A549 (cell line): Measurements from ENCODE around the gene SYPL1. TPM values are rescaled to one million over a fixed set of nuclear protein-coding genes. Genes with fewer than 3 reads are reported as not detected.

Experiments
- ATAC-seq, 2 experiments: fragments of 200-7000 bp in 1 of 2; fragments of >200 bp in 1 of 2; cut with Nextera tagmentation in 1 of 2; cut with Tn5 transposase in 1 of 2; 3 replicates each; pipeline versions ENCODE4 v1.8.0 to v1.9.1; 2018 to 2020; ENCODE audit warnings: mild to moderate bottlenecking in 1 of 2, moderate library complexity in 1 of 2
- CTCF ChIA-PET: fragments of 300-600 bp; sonication (Branson Sonifier 250); formaldehyde crosslinking; extraction: SDS; loops from one replicate; lab custom pipeline; 2021; ENCODE audit warnings: antibody characterized with exemption, inconsistent platforms; lab: Yijun Ruan, JAX
- POLR2A ChIA-PET: fragments of 350-600 bp; formaldehyde crosslinking; extraction: SDS; loops from one replicate; lab custom pipeline; 2021; ENCODE audit warnings: antibody characterized with exemption, inconsistent platforms; lab: Yijun Ruan, JAX
- DNase-seq, 2 experiments: peaks; one replicate each; pipeline versions ENCODE4 v3.0.0 to v3.0.0-alpha.2; 2011 to 2016; ENCODE audit warnings: low read depth in 1 of 2, low spot score in 1 of 2
- FAIRE-seq: peaks from 2 replicates; lab custom pipeline; 2011; peaks lifted over from hg19 to GRCh38; lab: Jason Lieb, UNC
- H3K27ac ChIP-seq, 2 experiments: fragments of >200 bp; sonication (Bioruptor Twin); formaldehyde crosslinking; 3 replicates each; pipeline ENCODE4 v1.5.1; 2016 to 2017
- H3K4me1 ChIP-seq: fragments of >200 bp; sonication (Bioruptor Twin); formaldehyde crosslinking; 3 replicates; pipeline ENCODE4 v1.6.1; 2016
- H3K4me2 ChIP-seq: fragments of >200 bp; sonication (Bioruptor Twin); formaldehyde crosslinking; 3 replicates; pipeline ENCODE4 v1.6.1; 2016
- H3K4me3 ChIP-seq: fragments of >200 bp; sonication (Bioruptor Twin); formaldehyde crosslinking; 3 replicates; pipeline ENCODE4 v1.5.1; 2016
- H3K9me3 ChIP-seq: fragments of >200 bp; sonication (Bioruptor Twin); formaldehyde crosslinking; 3 replicates; pipeline ENCODE4 v1.6.1; 2016
- CBX2 ChIP-seq: fragments of 200-600 bp; sonication (generic); IDR thresholded peaks from 2 replicates; pipeline ENCODE4 v1.6.1; 2016; ENCODE audit warnings: low read depth, mild to moderate bottlenecking, borderline replicate concordance
- CBX8 ChIP-seq: fragments of 200-600 bp; sonication (generic); IDR thresholded peaks from 2 replicates; pipeline ENCODE4 v1.6.1; 2016
- CHD4 ChIP-seq: fragments of 200-600 bp; sonication (generic); IDR thresholded peaks from 2 replicates; pipeline ENCODE4 v1.6.1; 2016; ENCODE audit warnings: antibody characterized with exemption, mild to moderate bottlenecking, borderline replicate concordance
- CTCF ChIP-seq: fragments of >200 bp; sonication (Bioruptor Twin); formaldehyde crosslinking; IDR thresholded peaks from 3 replicates; pipeline ENCODE4 v1.5.1; 2016
- FOSL2 ChIP-seq, 2 experiments: fragments of 450-650 bp in 1 of 2; fragments of >200 bp in 1 of 2; sonication (Bioruptor Twin) in 1 of 2; formaldehyde crosslinking; IDR thresholded peaks; 2 replicates each; pipeline versions ENCODE4 v1.5.0 to v1.6.1; 2016 to 2020; ENCODE audit warnings: mild to moderate bottlenecking in 1 of 2, moderate library complexity in 1 of 2
- FOXS1 ChIP-seq: fragments of 250-450 bp; sonication (Bioruptor Pico); IDR thresholded peaks from 2 replicates; pipeline ENCODE4 v1.5.0; 2020; ENCODE audit warnings: mild to moderate bottlenecking, moderate library complexity
- GATA3 ChIP-seq: IDR thresholded peaks from 2 replicates; pipeline ENCODE4 v1.6.1; 2012; ENCODE audit warnings: borderline replicate concordance
- HES2 ChIP-seq: fragments of >200 bp; sonication (Bioruptor Twin); formaldehyde crosslinking; IDR thresholded peaks from 2 replicates; pipeline ENCODE4 v1.6.1; 2016
- HOXB13 ChIP-seq: fragments of 250-450 bp; sonication (Bioruptor Pico); IDR thresholded peaks from 2 replicates; pipeline ENCODE4 v1.5.0; 2020; ENCODE audit warnings: low read depth, mild to moderate bottlenecking, moderate library complexity
- JUNB ChIP-seq: fragments of >200 bp; sonication (Bioruptor Twin); formaldehyde crosslinking; IDR thresholded peaks from 2 replicates; pipeline ENCODE4 v1.6.1; 2016
- KDM1A ChIP-seq: fragments of 200-600 bp; sonication (generic); IDR thresholded peaks from 2 replicates; pipeline ENCODE4 v1.6.1; 2016; ENCODE audit warnings: low read depth, mild to moderate bottlenecking
- KDM5A ChIP-seq: fragments of 200-600 bp; sonication (generic); IDR thresholded peaks from 2 replicates; pipeline ENCODE4 v1.6.1; 2016; ENCODE audit warnings: antibody characterized with exemption, mild to moderate bottlenecking
- MAFK ChIP-seq: fragments of 450-650 bp; IDR thresholded peaks from 2 replicates; pipeline ENCODE4 v1.6.1; 2014; ENCODE audit not compliant: partially characterized antibody
- MYC ChIP-seq: IDR thresholded peaks from 2 replicates; pipeline ENCODE4 v1.6.1; 2012; ENCODE audit warnings: mild to moderate bottlenecking, inconsistent platforms, low read length, improper control_type of control experiment, borderline replicate concordance
- POLR2A ChIP-seq: IDR thresholded peaks from 2 replicates; pipeline ENCODE4 v1.6.1; 2012; ENCODE audit warnings: mild to moderate bottlenecking, low read length
- POLR2AphosphoS2 ChIP-seq: conservative IDR thresholded peaks from 2 replicates; pipeline ENCODE4 v1.6.1; 2012; ENCODE audit warnings: low read length, improper control_type of control experiment, inconsistent platforms
- REST ChIP-seq: fragments of 200-600 bp; sonication (generic); IDR thresholded peaks from 2 replicates; pipeline ENCODE4 v1.6.1; 2016; ENCODE audit warnings: antibody characterized with exemption, mild to moderate bottlenecking, moderate library complexity
- RFX5 ChIP-seq: fragments of 450-650 bp; IDR thresholded peaks from 2 replicates; pipeline ENCODE4 v1.7.1; 2014; ENCODE audit warnings: antibody characterized with exemption, mild to moderate bottlenecking, moderate library complexity
- TFCP2L1 ChIP-seq: fragments of 250-450 bp; sonication (Bioruptor Pico); IDR thresholded peaks from 2 replicates; pipeline ENCODE4 v1.5.0; 2021; ENCODE audit warnings: mild to moderate bottlenecking
- ZSCAN20 ChIP-seq: fragments of 250-450 bp; sonication (Bioruptor Pico); IDR thresholded peaks from 2 replicates; pipeline ENCODE4 v1.8.0; 2022; ENCODE audit warnings: mild to moderate bottlenecking, moderate library complexity
- WGBS: methylation state at CpG from one replicate; pipeline ENCODE4 v1.1.6; 2017; ENCODE audit errors: missing lambda C conversion rate; 5-methylcytosine and 5-hydroxymethylcytosine counted together
- polyA plus RNA-seq, 4 experiments: library from polyadenylated mRNA; depleted of rRNA in 3 of 4; stranded (reverse); fragments of >200 nt; fragmentation: RNase III in 1 of 4; extraction: RNeasy Plus Mini Kit Qiagen cat#74134 plus additional on column Dnase treatment in 1 of 4; gene quantifications; 2 replicates in 3 of 4; 3 replicates in 1 of 4; pipeline ENCODE4 v1.2.3, GENCODE V29; 2011 to 2017

Gene SYPL1
- polyA plus RNA-seq, 2 of the 4 experiments (the other 2 are of a cell fraction): 102 to 131 TPM

- TF ChIP-seq GATA3 (no peak), ZSCAN20 (CRISPR knock-in tag) (no peak), TFCP2L1 (no peak), REST (no peak), MAFK (no peak), CTCF (no peak), FOSL2 (IDR thresholded peaks at IDR 0.05) (no peak), FOSL2 (CRISPR knock-in tag; IDR thresholded peaks at IDR 0.05) (no peak), CBX2 (no peak), HES2 (no peak), CBX8 (no peak), JUNB (no peak), HOXB13 (no peak), FOXS1 (no peak), RFX5 (no peak), CHD4 (no peak), KDM5A (no peak), POLR2A (no peak), POLR2AphosphoS2 (no peak), KDM1A (no peak)
- Histone ChIP-seq H3K4me1 (no peaks in the 10 kb centered on the region), H3K4me2 (no peak overlapping the region), H3K4me3 (no peak overlapping the region), H3K27ac (no peak overlapping the region), H3K9me3 (no peaks in the 10 kb centered on the region)
- no peak for FAIRE-seq
- CTCF ChIA-PET: interaction anchor here (1.0 to 17.2 kb wide), 7 partner anchors 8 to 288 kb away, joined by 3 to 487 read pairs (median 21); no protein-coding TSS in a partner anchor
- no peak for ATAC-seq
- POLR2A ChIA-PET: no interaction called here
- DNase-seq: no peak
- WGBS: 61% methylated on average over 9 of the region's 9 CpGs
Measured at GRCh38 chr7:106049139-106049752, 62.9 kb downstream of the SYPL1 start.

GRCh38 chr7:106048706-106049020 lies 63.4 kb downstream of the SYPL1 start:
- DNase-seq (no peak), ATAC-seq (no peak)
- WGBS: 96% methylated on average over 2 of the region's 2 CpGs

More at GRCh38 chr7:106048706-106049020, 63.4 kb downstream of the SYPL1 start:
- CTCF ChIA-PET: interaction anchor here (3.2 to 14.5 kb wide), 3 partner anchors 8 to 287 kb away, joined by 21 to 251 read pairs (median 21); no protein-coding TSS in a partner anchor
- Histone ChIP-seq H3K27ac (no peak overlapping the region), H3K9me3 (no peaks in the 10 kb centered on the region), H3K4me1 (no peaks in the 10 kb centered on the region), H3K4me3 (no peak overlapping the region), H3K4me2 (no peak overlapping the region)
- TF ChIP-seq MYC (no peak), GATA3 (no peak)
- FAIRE-seq: no peak
- POLR2A ChIA-PET: no interaction called here
